Kidney (tissue), 14 donors: ENCODE results near the gene ARHGAP18. TPM values are rescaled to one million over a fixed set of nuclear protein-coding genes. Genes with fewer than 3 reads are reported as not detected.

Experiments used
- DNase-seq, 5 donors: peaks; one replicate each; pipeline ENCODE4 v3.0.0-alpha.2; 2013 to 2020
- FAIRE-seq: peaks from 2 replicates; lab custom pipeline; 2012; peaks lifted over from hg19 to GRCh38; lab: Jason Lieb, UNC
- H3K27ac ChIP-seq, 2 donors: one replicate each; pipeline ENCODE4 v1.7.0; 2013; ENCODE audit warnings: low read depth in 2 of 2, low read length in 2 of 2, inconsistent platforms in 1 of 2
- H3K27me3 ChIP-seq: one replicate; pipeline ENCODE4 v1.7.1; 2013; ENCODE audit warnings: low read length, inconsistent platforms; ENCODE audit not compliant: control insufficient read depth, insufficient read depth
- H3K36me3 ChIP-seq, 3 donors: one replicate each; pipeline versions ENCODE4 v1.7.0 to v1.7.1; 2013; ENCODE audit warnings: low read length in 3 of 3, control low read depth in 1 of 3, inconsistent platforms in 1 of 3; ENCODE audit not compliant: insufficient read depth in 3 of 3, control insufficient read depth in 2 of 3
- H3K4me1 ChIP-seq, 3 donors: one replicate each; pipeline versions ENCODE4 v1.7.0 to v1.7.1; 2013; ENCODE audit warnings: low read length in 3 of 3, inconsistent platforms in 1 of 3, low read depth in 1 of 3; ENCODE audit not compliant: control insufficient read depth in 2 of 3, insufficient read depth in 2 of 3
- H3K4me3 ChIP-seq, 3 donors: one replicate each; pipeline versions ENCODE4 v1.7.0 to v1.8.1; 2013; ENCODE audit warnings: low read length in 3 of 3, control low read depth in 1 of 3, inconsistent platforms in 1 of 3
- H3K9ac ChIP-seq, 3 donors: one replicate each; pipeline versions ENCODE4 v1.7.0 to v1.7.1; 2013; ENCODE audit warnings: low read length in 3 of 3, control low read depth in 1 of 3, inconsistent platforms in 1 of 3
- H3K9me3 ChIP-seq, 3 donors: one replicate each; pipeline versions ENCODE4 v1.7.0 to v1.7.1; 2013; ENCODE audit warnings: low read length in 3 of 3, control low read depth in 1 of 3, inconsistent platforms in 1 of 3; ENCODE audit not compliant: control insufficient read depth in 2 of 3, insufficient read depth in 1 of 3
- intact Hi-C: fragments of 100-400 bp; cut with DNase I; formaldehyde crosslinking; loops from one replicate; pipeline ENCODE4 v1.11.1; 2022
- polyA plus RNA-seq: library from polyadenylated mRNA; stranded (reverse); fragments of 350-450 nt; fragmentation: Illumina TruSeq; extraction: RNeasy Lipid Tissue Mini Kit (QIAGEN cat#74804); gene quantifications from one replicate; pipeline ENCODE4 v1.2.3, GENCODE V29; 2014; ENCODE audit warnings: low read depth, low replicate concordance; ENCODE audit not compliant: insufficient read depth
- total RNA-seq: library from RNA; stranded (reverse); fragmentation: NEBNext Ultra II Directional; extraction: Animal tissue kit (Norgen Biotek cat#: 25700); gene quantifications from one replicate; pipeline ENCODE4 v1.2.1, GENCODE V29; 2021
- TF ChIP-seq, protein P1 (sequence below): IDR thresholded peaks from 3 replicates; pipeline ENCODE4 v1.5.1; 2012; ENCODE audit warnings: mild to moderate bottlenecking, moderate library complexity, borderline replicate concordance; ENCODE audit not compliant: insufficient read depth; ENCODE audit errors: extremely low read depth
- donor health status: control.
- donor health status: control.
- donor health status: control.
- donor health status: control.
- donor health status: control.
- donor health status: DM: yes; HTN: yes; CAD: no.
- donor health status: Normal renal cell carcinoma (clear cell type).

The ARHGAP18 gene
- total and polyA plus RNA-seq, 2 donors from 2014 or later, result 26.5 to 39.8 TPM

DNA sequence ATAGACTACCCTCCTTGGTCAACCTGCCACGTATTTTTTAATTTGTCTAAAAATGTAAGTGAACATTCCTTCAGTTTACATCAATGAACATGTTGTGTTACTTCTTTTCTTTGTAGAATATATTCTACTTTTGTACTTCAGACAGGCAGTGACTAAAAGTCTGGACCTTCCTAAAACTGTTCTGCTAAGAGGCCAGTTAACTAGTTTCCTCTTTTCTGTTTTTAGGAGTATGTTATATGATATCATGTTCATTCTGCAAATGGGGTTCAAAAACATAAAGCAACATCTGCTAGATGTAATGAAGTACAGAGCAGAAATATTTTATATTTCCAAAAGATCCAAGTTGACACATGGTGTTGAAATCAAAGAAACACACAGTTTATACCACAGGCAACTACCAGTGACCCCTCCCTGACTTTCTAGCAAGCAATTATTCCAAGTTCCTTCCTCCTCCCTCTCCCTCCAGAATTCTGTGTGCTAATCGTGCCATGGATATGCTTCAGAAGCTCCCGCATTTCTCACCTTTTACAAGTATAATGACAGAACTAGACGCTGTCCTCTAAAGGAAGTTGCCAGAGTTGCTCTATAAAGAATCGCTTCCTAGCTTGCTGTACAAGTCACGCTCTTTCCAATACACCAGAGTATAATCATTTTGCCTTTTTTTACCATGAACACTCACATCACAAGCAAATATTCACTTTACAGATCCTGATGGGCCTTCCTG is 64.7 kb downstream of the ARHGAP18 start:
- H3K9ac ChIP-seq, result peak overlapping the region in 1 of 3 donors; percentile 21
- H3K9me3 ChIP-seq, result no peaks in the 10 kb centered on the region
- intact Hi-C loops, result no loop called here
- peaks cover 7 to 25% (median 8%) of the 10 kb centered on the region in 3 donors for H3K4me1 ChIP-seq
- DNase-seq (peak in 1 of 5 donors; percentile 65), FAIRE-seq (no peak)
- TF ChIP-seq, protein P1, sequence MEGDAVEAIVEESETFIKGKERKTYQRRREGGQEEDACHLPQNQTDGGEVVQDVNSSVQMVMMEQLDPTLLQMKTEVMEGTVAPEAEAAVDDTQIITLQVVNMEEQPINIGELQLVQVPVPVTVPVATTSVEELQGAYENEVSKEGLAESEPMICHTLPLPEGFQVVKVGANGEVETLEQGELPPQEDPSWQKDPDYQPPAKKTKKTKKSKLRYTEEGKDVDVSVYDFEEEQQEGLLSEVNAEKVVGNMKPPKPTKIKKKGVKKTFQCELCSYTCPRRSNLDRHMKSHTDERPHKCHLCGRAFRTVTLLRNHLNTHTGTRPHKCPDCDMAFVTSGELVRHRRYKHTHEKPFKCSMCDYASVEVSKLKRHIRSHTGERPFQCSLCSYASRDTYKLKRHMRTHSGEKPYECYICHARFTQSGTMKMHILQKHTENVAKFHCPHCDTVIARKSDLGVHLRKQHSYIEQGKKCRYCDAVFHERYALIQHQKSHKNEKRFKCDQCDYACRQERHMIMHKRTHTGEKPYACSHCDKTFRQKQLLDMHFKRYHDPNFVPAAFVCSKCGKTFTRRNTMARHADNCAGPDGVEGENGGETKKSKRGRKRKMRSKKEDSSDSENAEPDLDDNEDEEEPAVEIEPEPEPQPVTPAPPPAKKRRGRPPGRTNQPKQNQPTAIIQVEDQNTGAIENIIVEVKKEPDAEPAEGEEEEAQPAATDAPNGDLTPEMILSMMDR, result no peak
- H3K36me3 ChIP-seq, result no peaks in the 10 kb centered on the region
- H3K27me3 ChIP-seq, result no peaks in the 10 kb centered on the region
- H3K4me3 ChIP-seq, result no peak overlapping the region
- H3K27ac ChIP-seq, result peak overlapping the region; percentile 32 to 80

DNA sequence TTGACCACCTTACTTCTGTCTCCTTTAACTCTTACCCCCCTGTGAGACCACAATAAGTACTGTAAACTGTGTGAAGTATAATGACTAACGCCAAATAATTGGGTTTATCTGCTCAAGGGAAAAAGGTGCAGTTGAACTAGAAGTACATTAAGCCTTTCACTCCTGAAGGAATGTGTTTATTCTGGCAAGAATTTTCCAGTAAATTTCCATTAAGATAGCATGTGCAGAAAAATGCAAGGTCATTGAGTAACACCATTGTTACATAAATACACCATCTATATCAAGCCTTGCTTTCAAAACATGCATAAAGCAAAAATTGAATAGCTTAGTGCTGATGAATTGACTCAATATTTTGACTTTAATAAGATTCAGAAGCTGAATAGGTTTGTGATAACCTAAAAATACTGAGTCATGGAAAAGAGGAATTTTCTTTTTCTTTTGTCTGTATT is 65.4 kb downstream of the ARHGAP18 start:
- TF ChIP-seq, protein P1, result no peak
- Histone ChIP-seq H3K4me3 (no peak overlapping the region), H3K4me1 (peaks cover 7 to 25% (median 8%) of the 10 kb centered on the region in 3 donors), H3K36me3 (no peaks in the 10 kb centered on the region), H3K27me3 (no peaks in the 10 kb centered on the region), H3K9me3 (no peaks in the 10 kb centered on the region), H3K9ac (no peak overlapping the region), H3K27ac (peak overlapping the region; percentile 32 to 80)
- FAIRE-seq, result no peak
- intact Hi-C loops, result no loop called here
- DNase-seq, result peak in 2 of 5 donors; percentile 39

DNA sequence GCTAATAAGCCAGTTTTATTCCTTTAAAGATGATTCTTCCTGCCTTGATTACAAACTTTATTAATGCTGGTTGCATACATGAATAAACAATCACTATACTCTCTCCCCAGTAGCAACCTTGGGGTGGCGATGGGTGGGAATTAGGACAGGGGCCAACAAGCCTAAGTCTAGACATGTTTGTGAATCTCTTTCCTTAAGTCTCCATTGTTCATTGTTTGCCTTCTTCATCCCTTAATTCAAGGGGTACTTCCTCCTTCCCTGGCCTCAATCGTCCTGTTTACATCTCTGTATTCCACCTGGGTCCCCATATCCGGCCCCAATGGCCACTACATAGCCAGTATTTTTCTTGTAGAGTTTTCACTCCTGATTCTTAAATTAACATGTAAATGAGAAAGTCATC is 66.0 kb downstream of the ARHGAP18 start:
- Histone ChIP-seq H3K4me1 (peaks cover 7 to 25% (median 8%) of the 10 kb centered on the region in 3 donors), H3K4me3 (no peak overlapping the region), H3K27ac (peak overlapping the region; percentile 25 to 40), H3K27me3 (no peaks in the 10 kb centered on the region), H3K36me3 (no peaks in the 10 kb centered on the region), H3K9me3 (no peaks in the 10 kb centered on the region), H3K9ac (no peak overlapping the region)
- TF ChIP-seq, protein P1, result no peak
- intact Hi-C loops, result no loop called here
- DNase-seq, result no peak
- FAIRE-seq, result no peak
